K562 (cell line): ENCODE results near the gene RSPH6A. TPM values are rescaled to one million over a fixed set of nuclear protein-coding genes. Genes with fewer than 3 reads are reported as not detected.

Experiments used
- E2F3 ChIP-seq: fragments of 250-450 bp; sonication (Bioruptor Pico); IDR thresholded peaks from 2 replicates; pipeline ENCODE4 v1.4.0; 2020; ENCODE audit warnings: mild to moderate bottlenecking
- HEY1 ChIP-seq: fragments of 250-450 bp; sonication (Bioruptor Pico); IDR thresholded peaks from 2 replicates; pipeline ENCODE4 v1.5.0; 2020; ENCODE audit warnings: mild to moderate bottlenecking, moderate library complexity, borderline replicate concordance
- HLTF ChIP-seq: fragments of 450-650 bp; IDR thresholded peaks from 2 replicates; pipeline ENCODE4 v1.6.1; 2016
- KHSRP ChIP-seq: fragments of 450-650 bp; IDR thresholded peaks from 2 replicates; pipeline ENCODE4 v1.6.1; 2017
- PCBP2 ChIP-seq: fragments of 200-400 bp; formaldehyde crosslinking; IDR thresholded peaks from 2 replicates; pipeline ENCODE4 v1.6.1; 2018; ENCODE audit warnings: low read length, low read depth, mild to moderate bottlenecking, moderate library complexity; ENCODE audit not compliant: poor library complexity, severe bottlenecking
- PHB2 ChIP-seq: fragments of 450-650 bp; IDR thresholded peaks from 2 replicates; pipeline ENCODE4 v1.6.1; 2017; ENCODE audit warnings: low read depth
- PHTF2 ChIP-seq: fragments of 250-450 bp; sonication (Bioruptor Pico); IDR thresholded peaks from 2 replicates; pipeline ENCODE4 v1.5.0; 2021; ENCODE audit warnings: mild to moderate bottlenecking
- POLR2G ChIP-seq: fragments of 200-400 bp; formaldehyde crosslinking; IDR thresholded peaks from 2 replicates; pipeline ENCODE4 v1.6.1; 2017; ENCODE audit warnings: low read depth, mild to moderate bottlenecking, antibody characterized with exemption, low read length, moderate library complexity
- POLR2H ChIP-seq: IDR thresholded peaks from 2 replicates; pipeline ENCODE4 v1.6.1; 2016; ENCODE audit warnings: missing genetic modification characterization, low read depth, mild to moderate bottlenecking, control low read depth, missing compliant biosample characterization, moderate library complexity
- PTTG1 ChIP-seq: fragments of 450-650 bp; IDR thresholded peaks from 2 replicates; pipeline ENCODE4 v1.6.1; 2016; ENCODE audit warnings: low read depth, mild to moderate bottlenecking, missing genetic modification characterization, missing compliant biosample characterization
- PURB ChIP-seq: sonication (generic); formaldehyde crosslinking; IDR thresholded peaks from 2 replicates; pipeline ENCODE4 v1.9.0; 2021; ENCODE audit warnings: low read depth, mild to moderate bottlenecking, missing genetic modification reagents
- SIN3B ChIP-seq: fragments of 450-650 bp; IDR thresholded peaks from 2 replicates; pipeline ENCODE4 v1.6.1; 2017; ENCODE audit warnings: low read depth, mild to moderate bottlenecking, moderate library complexity
- SMARCA4 ChIP-seq: fragments of 450-650 bp; IDR thresholded peaks from 2 replicates; pipeline ENCODE4 v1.6.1; 2016
- TAL1 ChIP-seq: fragments of 450-650 bp; IDR thresholded peaks from 2 replicates; pipeline ENCODE4 v1.6.1; 2016; ENCODE audit warnings: mild to moderate bottlenecking
- TBP ChIP-seq: optimal IDR thresholded peaks from 2 replicates; pipeline ENCODE3; 2011; ENCODE audit warnings: low read depth, low read length, improper control_type of control experiment
- TGIF2 ChIP-seq: sonication (generic); formaldehyde crosslinking; IDR thresholded peaks from 2 replicates; pipeline ENCODE4 v1.8.1; 2022; ENCODE audit warnings: mild to moderate bottlenecking, missing genetic modification reagents, moderate library complexity
- XRCC5 ChIP-seq: fragments of 200-400 bp; formaldehyde crosslinking; IDR thresholded peaks from 2 replicates; pipeline ENCODE4 v1.6.1; 2017; ENCODE audit warnings: low read depth, mild to moderate bottlenecking, low read length
- ZKSCAN1 ChIP-seq: fragments of 150-350 bp; IDR thresholded peaks from 2 replicates; pipeline ENCODE4 v1.6.1; 2016; ENCODE audit warnings: low read depth, low read length
- ZNF41 ChIP-seq: fragments of 250-450 bp; sonication (Bioruptor Pico); conservative IDR thresholded peaks from 2 replicates; pipeline ENCODE4 v1.4.0; 2020; ENCODE audit warnings: mild to moderate bottlenecking
- polyA plus RNA-seq, 8 experiments: library from polyadenylated mRNA; depleted of rRNA in 4 of 8; stranded (reverse) in 5 of 8; unstranded in 3 of 8; fragments of >200 nt; fragmentation: Nextera tagmentation in 2 of 8; fragmentation: Illumina TruSeq in 1 of 8; extraction: Ambion mirVana in 2 of 8; extraction: Trizol in 1 of 8; gene quantifications; 2 replicates each; pipeline versions ENCODE4 v1.2.1 to v1.2.3, GENCODE V29; 2011 to 2014; ENCODE audit warnings: inconsistent platforms in 1 of 8, missing spikeins in 1 of 8
- total RNA-seq, 7 experiments: library from RNA; depleted of rRNA in 6 of 7; stranded (reverse); fragments of >200 nt in 6 of 7; fragmentation: Illumina TruSeq in 2 of 7; extraction: Trizol in 2 of 7; gene quantifications; 2 replicates each; pipeline versions ENCODE4 v1.2.1 to v1.2.3, GENCODE V29; 2011 to 2021; ENCODE audit warnings: low replicate concordance in 1 of 7
- TF ChIP-seq, protein P1 (sequence below): sonication (generic); formaldehyde crosslinking; IDR thresholded peaks from 2 replicates; pipeline ENCODE4 v1.8.1; 2023; ENCODE audit warnings: mild to moderate bottlenecking, missing genetic modification reagents
- TF ChIP-seq, protein P2 (sequence below), 2 experiments: IDR thresholded peaks; 2 replicates each; pipeline ENCODE4 v1.6.1; 2011; ENCODE audit warnings: borderline replicate concordance in 1 of 2, control low read depth in 1 of 2, low read depth in 1 of 2, low read length in 1 of 2, mild to moderate bottlenecking in 1 of 2, mixed read lengths in 1 of 2, moderate library complexity in 1 of 2; ENCODE audit not compliant: insufficient read depth in 1 of 2, insufficient read length in 1 of 2, poor library complexity in 1 of 2, severe bottlenecking in 1 of 2; ENCODE audit errors: extremely low read depth in 1 of 2
- TF ChIP-seq, protein P3 (sequence below): fragments of 450-650 bp; IDR thresholded peaks from 2 replicates; pipeline ENCODE4 v1.6.1; 2016; ENCODE audit warnings: antibody characterized with exemption
- TF ChIP-seq, protein P4 (sequence below): conservative IDR thresholded peaks from 2 replicates; pipeline ENCODE4 v1.6.1; 2011; ENCODE audit warnings: low read depth, mild to moderate bottlenecking, low read length; ENCODE audit not compliant: control insufficient read depth

RSPH6A gene
- total and polyA plus RNA-seq, 9 of the 15 experiments (the other 6 are each of a cell fraction or from before 2014, with no cell fraction given), result 0.03 to 0.15 (median 0.07) TPM; not detected in 5

DNA sequence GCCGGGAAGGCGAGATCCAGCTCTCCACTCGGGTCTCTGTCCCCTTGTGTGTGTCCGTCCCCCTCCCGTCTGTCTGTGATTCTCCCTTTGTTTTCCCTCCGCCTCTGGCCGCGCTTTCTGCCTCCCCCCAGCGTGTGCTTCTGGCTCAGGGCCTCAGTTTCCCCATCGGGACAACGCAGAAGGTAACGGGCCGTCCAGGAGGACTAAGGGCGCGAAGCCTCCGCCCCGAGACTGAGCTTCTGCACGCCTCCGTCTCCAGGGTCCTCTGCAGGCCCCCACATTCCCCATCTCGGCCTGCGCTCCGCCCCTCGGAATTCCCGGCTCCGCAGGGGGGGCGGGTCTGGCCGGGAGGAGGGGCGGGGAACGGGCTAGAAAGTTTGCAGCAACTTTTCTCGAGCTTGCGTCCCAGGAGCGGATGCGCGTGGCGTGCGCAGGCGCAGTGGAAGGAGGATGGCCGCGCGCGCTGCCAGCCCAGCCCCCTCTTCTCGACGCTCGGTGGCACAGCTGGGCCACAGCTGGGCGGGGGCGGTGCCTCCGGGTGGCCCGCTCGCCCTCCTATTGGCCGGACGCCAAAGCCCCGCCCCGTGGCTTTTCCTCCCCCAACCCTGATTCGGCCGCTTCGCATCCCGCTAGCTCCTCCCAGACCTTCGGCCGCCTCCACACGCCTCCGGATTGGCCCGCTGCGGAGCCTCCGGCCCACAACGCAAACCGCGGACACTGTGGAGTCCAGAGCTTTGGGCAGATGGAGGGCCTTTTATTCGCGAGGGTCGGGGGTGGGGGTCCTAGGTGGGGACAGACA is 45.9 kb downstream of the RSPH6A start, which contains the start of gene SIX5 (continued):
- TF ChIP-seq POLR2H (tag), result peak; percentile 61
- TF ChIP-seq PHTF2, result no peak
- peak; percentile 4; the same call in 1 of the 2 replicates for TF ChIP-seq E2F3 (CRISPR knock-in tag)
- TF ChIP-seq, protein P1, sequence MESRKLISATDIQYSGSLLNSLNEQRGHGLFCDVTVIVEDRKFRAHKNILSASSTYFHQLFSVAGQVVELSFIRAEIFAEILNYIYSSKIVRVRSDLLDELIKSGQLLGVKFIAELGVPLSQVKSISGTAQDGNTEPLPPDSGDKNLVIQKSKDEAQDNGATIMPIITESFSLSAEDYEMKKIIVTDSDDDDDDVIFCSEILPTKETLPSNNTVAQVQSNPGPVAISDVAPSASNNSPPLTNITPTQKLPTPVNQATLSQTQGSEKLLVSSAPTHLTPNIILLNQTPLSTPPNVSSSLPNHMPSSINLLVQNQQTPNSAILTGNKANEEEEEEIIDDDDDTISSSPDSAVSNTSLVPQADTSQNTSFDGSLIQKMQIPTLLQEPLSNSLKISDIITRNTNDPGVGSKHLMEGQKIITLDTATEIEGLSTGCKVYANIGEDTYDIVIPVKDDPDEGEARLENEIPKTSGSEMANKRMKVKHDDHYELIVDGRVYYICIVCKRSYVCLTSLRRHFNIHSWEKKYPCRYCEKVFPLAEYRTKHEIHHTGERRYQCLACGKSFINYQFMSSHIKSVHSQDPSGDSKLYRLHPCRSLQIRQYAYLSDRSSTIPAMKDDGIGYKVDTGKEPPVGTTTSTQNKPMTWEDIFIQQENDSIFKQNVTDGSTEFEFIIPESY (CRISPR knock-in tag), result no peak
- no peak for TF ChIP-seq TAL1
- TF ChIP-seq, protein P2, sequence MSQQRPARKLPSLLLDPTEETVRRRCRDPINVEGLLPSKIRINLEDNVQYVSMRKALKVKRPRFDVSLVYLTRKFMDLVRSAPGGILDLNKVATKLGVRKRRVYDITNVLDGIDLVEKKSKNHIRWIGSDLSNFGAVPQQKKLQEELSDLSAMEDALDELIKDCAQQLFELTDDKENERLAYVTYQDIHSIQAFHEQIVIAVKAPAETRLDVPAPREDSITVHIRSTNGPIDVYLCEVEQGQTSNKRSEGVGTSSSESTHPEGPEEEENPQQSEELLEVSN (IDR thresholded peaks at IDR 0.05; ENCODE audit: borderline replicate concordance in 1 of 2, extremely low read depth in 1 of 2, insufficient read depth in 1 of 2, insufficient read length in 1 of 2, low read depth in 1 of 2, low read length in 1 of 2, poor library complexity in 1 of 2, severe bottlenecking in 1 of 2), result peak; percentile 60 to 79
- no peak for TF ChIP-seq ZNF41 (CRISPR knock-in tag)
- TF ChIP-seq TGIF2 (CRISPR knock-in tag), result no peak
- TF ChIP-seq PURB, result no peak
- no peak for TF ChIP-seq PHB2
- peak; percentile 77 for TF ChIP-seq POLR2G
- TF ChIP-seq ZKSCAN1, result peak; percentile 47; the same call in 1 of the 2 replicates
- TF ChIP-seq PTTG1 (tag), result no peak
- peak; percentile 27 for TF ChIP-seq TBP
- 0 out of 2 replicates have a peak, but pooled peaks have one; percentile 23 for TF ChIP-seq HEY1 (CRISPR knock-in tag)
- no peak; the same call in 1 of the 2 replicates for TF ChIP-seq SMARCA4
- TF ChIP-seq, protein P3, sequence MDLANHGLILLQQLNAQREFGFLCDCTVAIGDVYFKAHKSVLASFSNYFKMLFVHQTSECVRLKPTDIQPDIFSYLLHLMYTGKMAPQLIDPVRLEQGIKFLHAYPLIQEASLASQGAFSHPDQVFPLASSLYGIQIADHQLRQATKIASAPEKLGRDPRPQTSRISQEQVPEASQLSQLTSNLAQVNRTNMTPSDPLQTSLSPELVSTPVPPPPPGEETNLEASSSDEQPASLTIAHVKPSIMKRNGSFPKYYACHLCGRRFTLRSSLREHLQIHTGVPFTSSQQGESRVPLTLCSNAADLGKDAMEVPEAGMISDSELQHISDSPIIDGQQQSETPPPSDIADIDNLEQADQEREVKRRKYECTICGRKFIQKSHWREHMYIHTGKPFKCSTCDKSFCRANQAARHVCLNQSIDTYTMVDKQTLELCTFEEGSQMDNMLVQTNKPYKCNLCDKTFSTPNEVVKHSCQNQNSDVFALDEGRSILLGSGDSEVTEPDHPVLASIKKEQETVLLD, result peak; percentile 95
- TF ChIP-seq SIN3B, result no peak
- peak; percentile 81; the same call in 1 of the 2 replicates for TF ChIP-seq HLTF
- TF ChIP-seq KHSRP, result no peak
- TF ChIP-seq XRCC5, result 0 out of 2 replicates have a peak, but pooled peaks have one; percentile 26
- TF ChIP-seq, protein P4, sequence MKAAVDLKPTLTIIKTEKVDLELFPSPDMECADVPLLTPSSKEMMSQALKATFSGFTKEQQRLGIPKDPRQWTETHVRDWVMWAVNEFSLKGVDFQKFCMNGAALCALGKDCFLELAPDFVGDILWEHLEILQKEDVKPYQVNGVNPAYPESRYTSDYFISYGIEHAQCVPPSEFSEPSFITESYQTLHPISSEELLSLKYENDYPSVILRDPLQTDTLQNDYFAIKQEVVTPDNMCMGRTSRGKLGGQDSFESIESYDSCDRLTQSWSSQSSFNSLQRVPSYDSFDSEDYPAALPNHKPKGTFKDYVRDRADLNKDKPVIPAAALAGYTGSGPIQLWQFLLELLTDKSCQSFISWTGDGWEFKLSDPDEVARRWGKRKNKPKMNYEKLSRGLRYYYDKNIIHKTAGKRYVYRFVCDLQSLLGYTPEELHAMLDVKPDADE, result peak; percentile 84
- TF ChIP-seq PCBP2, result no peak
